Urinary bladder (tissue), 4 donors: Measurements from ENCODE around the gene IL1RAPL1. TPM values are rescaled to one million over a fixed set of nuclear protein-coding genes. Genes with fewer than 3 reads are reported as not detected.

Source experiments
- DNase-seq: peaks from one replicate; pipeline ENCODE4 v3.0.0-alpha.2; 2015; ENCODE audit errors: extremely low spot score
- H3K27ac ChIP-seq: one replicate; pipeline ENCODE4 v1.5.1; 2013; ENCODE audit warnings: low read depth, mild to moderate bottlenecking, moderate library complexity
- H3K36me3 ChIP-seq: one replicate; pipeline ENCODE4 v1.6.1; 2013; ENCODE audit warnings: mild to moderate bottlenecking, moderate library complexity; ENCODE audit not compliant: insufficient read depth
- H3K4me1 ChIP-seq: one replicate; pipeline ENCODE4 v1.6.1; 2013; ENCODE audit warnings: mild to moderate bottlenecking, moderate library complexity; ENCODE audit not compliant: insufficient read depth
- H3K4me3 ChIP-seq: one replicate; pipeline ENCODE4 v1.5.1; 2013; ENCODE audit warnings: low read depth, low read length
- WGBS: extraction: QIAGEN DNeasy Blood & Tissue Kit; methylation state at CpG from one replicate; pipeline ENCODE4 v1.1.7; 2013; 5-methylcytosine and 5-hydroxymethylcytosine counted together
- polyA plus RNA-seq: library from polyadenylated mRNA; stranded (reverse); fragments of 200-250 nt; gene quantifications from one replicate; pipeline ENCODE4 v1.2.3, GENCODE V29; 2013
- total RNA-seq: library from RNA; depleted of rRNA; stranded (reverse); fragments of >200 nt; gene quantifications from one replicate; pipeline ENCODE4 v1.2.3, GENCODE V29; 2014
- donor health status: healthy with polysubstance abuse.
- donor health status: healthy.

IL1RAPL1 gene
- total and polyA plus RNA-seq, 2 donors = 1.4 to 21.3 TPM

DNA sequence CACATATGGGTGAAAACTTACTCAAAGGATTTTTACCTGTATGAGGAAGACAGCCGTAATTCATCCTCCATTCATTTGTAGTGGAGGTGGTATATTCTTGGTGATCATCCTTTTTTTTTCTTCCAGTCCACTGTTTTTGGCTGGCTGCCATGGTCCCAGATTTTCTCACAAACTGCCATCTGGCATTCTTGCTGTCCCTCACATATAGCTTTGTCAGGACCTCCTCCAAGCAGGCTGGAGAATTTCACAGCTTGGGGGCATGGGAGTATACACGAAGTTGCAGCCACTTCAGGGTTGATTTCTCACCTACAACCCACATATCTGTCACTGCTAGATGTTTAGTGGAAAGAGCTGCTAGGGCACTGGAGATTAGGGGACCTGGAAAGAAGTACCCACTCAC lies 401.0 kb downstream of the IL1RAPL1 start:
- WGBS = 74% methylated on average over 2 of the region's 2 CpGs
- Histone ChIP-seq H3K27ac (no peak overlapping the region), H3K36me3 (no peaks in the 10 kb centered on the region), H3K4me3 (no peak overlapping the region), H3K4me1 (no peaks in the 10 kb centered on the region)
- no peak for DNase-seq

- no peak overlapping the region for H3K27ac ChIP-seq
- H3K4me1 ChIP-seq = no peaks in the 10 kb centered on the region
- H3K36me3 ChIP-seq = no peaks in the 10 kb centered on the region
- H3K4me3 ChIP-seq = no peak overlapping the region
- WGBS = 47% methylated on average over 1 of the region's 1 CpG
- peak; percentile 56 for DNase-seq
Measured at GRCh38 chrX:28997706-28998463, 410.6 kb downstream of the IL1RAPL1 start.

- Histone ChIP-seq H3K4me3 (no peak overlapping the region), H3K36me3 (no peaks in the 10 kb centered on the region), H3K4me1 (no peaks in the 10 kb centered on the region), H3K27ac (no peak overlapping the region)
- WGBS = 43% methylated on average over 3 of the region's 3 CpGs
- DNase-seq = no peak
Measured at GRCh38 chrX:28998609-28999135, 411.4 kb downstream of the IL1RAPL1 start.

DNA sequence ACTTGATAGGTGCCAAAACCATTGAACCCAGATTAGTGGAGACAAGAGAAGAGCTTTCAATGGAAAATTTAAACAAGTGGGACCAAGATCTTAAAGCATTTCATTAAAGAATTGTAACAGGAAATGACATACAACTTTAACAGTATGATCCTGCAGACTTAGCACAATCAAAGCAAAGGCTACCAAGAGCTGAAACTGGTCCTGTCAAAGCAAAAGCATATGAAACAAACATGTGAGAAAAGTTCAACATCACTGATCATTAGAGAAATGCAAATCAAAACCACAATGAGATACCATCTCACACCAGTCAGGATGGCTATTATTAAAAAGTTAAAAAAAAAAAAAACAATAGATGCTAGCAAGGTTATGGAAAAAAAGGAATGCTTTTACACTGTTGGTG lies 425.6 kb downstream of the IL1RAPL1 start:
- no peak for DNase-seq
- Histone ChIP-seq H3K4me3 (no peak overlapping the region), H3K27ac (no peak overlapping the region), H3K36me3 (no peaks in the 10 kb centered on the region), H3K4me1 (no peaks in the 10 kb centered on the region)

- Histone ChIP-seq H3K27ac (no peak overlapping the region), H3K4me1 (no peaks in the 10 kb centered on the region), H3K36me3 (no peaks in the 10 kb centered on the region), H3K4me3 (no peak overlapping the region)
- DNase-seq = no peak
Measured at GRCh38 chrX:29023207-29023606, 436.0 kb downstream of the IL1RAPL1 start.

- Histone ChIP-seq H3K27ac (no peak overlapping the region), H3K4me1 (no peaks in the 10 kb centered on the region), H3K4me3 (no peak overlapping the region), H3K36me3 (no peaks in the 10 kb centered on the region)
- DNase-seq = no peak
- 78% methylated on average over 2 of the region's 2 CpGs for WGBS
Measured at GRCh38 chrX:29024871-29025270, 437.6 kb downstream of the IL1RAPL1 start.

DNA sequence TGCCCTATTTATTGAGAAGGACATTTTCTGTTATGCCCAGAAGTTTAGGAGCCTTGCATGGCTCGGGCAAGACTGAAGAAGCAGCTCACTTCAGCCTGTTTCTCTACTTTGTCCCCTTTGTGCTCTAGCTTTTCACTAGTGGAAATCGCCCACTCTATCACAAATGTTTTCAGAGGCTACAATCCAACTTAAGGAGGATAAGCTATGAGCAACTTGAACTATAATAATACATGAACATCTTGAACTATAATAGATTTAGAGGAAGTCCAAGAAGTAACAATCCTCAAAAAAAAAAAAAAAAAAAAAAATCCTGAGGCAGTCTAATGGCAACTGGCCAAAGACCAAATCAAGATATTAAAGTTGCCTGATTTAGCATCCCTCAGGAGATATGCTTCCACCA lies 452.3 kb downstream of the IL1RAPL1 start:
- no peak overlapping the region for H3K27ac ChIP-seq
- no peak overlapping the region for H3K4me3 ChIP-seq
- no peak for DNase-seq
- no peaks in the 10 kb centered on the region for H3K36me3 ChIP-seq
- H3K4me1 ChIP-seq = no peaks in the 10 kb centered on the region
- WGBS = 75% methylated on average over 2 of the region's 2 CpGs

GRCh38 chrX:29040160-29040559 lies 452.9 kb downstream of the IL1RAPL1 start:
- DNase-seq = no peak
- Histone ChIP-seq H3K4me1 (no peaks in the 10 kb centered on the region), H3K27ac (no peak overlapping the region), H3K36me3 (no peaks in the 10 kb centered on the region), H3K4me3 (no peak overlapping the region)
- WGBS = 79% methylated on average over 1 of the region's 1 CpG

DNA sequence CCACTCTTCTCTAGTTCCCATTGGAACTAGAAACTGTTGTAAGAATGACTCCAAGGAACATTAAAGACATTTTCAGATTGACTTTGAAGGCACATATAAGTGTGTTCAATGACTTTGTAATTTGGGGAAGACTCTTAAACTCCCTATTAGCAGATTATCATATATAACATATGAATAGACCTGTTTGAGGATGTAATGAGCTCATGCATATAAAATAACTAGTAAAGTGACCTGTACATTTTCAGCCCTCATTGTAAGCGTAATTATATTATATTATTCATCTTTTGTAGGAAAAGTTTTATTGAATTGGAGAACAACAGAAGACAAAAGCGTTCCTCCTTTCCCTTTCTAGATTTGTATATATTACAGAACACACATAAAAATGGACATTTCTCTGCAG lies 455.1 kb downstream of the IL1RAPL1 start:
- Histone ChIP-seq H3K4me1 (no peaks in the 10 kb centered on the region), H3K36me3 (no peaks in the 10 kb centered on the region), H3K4me3 (no peak overlapping the region), H3K27ac (no peak overlapping the region)
- no peak for DNase-seq
- WGBS = 91% methylated on average over 2 of the region's 2 CpGs

GRCh38 chrX:29043746-29044145 lies 456.5 kb downstream of the IL1RAPL1 start:
- Histone ChIP-seq H3K4me3 (no peak overlapping the region), H3K36me3 (no peaks in the 10 kb centered on the region), H3K4me1 (no peaks in the 10 kb centered on the region), H3K27ac (no peak overlapping the region)
- 54% methylated on average over 3 of the region's 3 CpGs for WGBS
- DNase-seq = no peak

- H3K36me3 ChIP-seq = no peaks in the 10 kb centered on the region
- H3K4me3 ChIP-seq = no peak overlapping the region
- no peak for DNase-seq
- 83% methylated on average over 7 of the region's 7 CpGs for WGBS
- H3K4me1 ChIP-seq = no peaks in the 10 kb centered on the region
- H3K27ac ChIP-seq = no peak overlapping the region
Measured at GRCh38 chrX:29044423-29045184, 457.4 kb downstream of the IL1RAPL1 start.

- Histone ChIP-seq H3K27ac (no peak overlapping the region), H3K4me3 (no peak overlapping the region), H3K36me3 (no peaks in the 10 kb centered on the region), H3K4me1 (no peaks in the 10 kb centered on the region)
- no peak for DNase-seq
- 94% methylated on average over 2 of the region's 2 CpGs for WGBS
Measured at GRCh38 chrX:29065477-29065876, 478.2 kb downstream of the IL1RAPL1 start.

DNA sequence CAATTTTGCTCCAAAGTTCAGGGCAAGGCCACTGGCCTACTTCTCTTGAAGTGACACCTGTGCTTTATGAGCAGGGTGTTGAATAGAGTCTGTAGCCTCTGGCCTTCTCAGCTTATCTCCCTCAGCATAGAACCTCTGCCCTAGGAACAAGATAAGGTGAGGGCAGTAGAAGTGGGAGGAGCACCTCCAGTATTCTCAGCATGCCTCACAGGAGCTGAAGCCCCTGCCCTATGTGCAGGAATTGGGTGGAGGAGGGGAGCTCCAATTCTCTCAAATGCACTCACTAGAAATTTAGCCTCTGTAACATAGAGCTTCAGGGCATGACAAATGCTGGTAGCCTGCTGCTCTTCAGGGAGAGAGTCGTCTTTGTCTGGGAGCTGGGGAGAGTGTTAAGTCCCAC lies 479.3 kb downstream of the IL1RAPL1 start:
- Histone ChIP-seq H3K27ac (no peak overlapping the region), H3K4me1 (no peaks in the 10 kb centered on the region), H3K36me3 (no peaks in the 10 kb centered on the region), H3K4me3 (no peak overlapping the region)
- no peak for DNase-seq
- 72% methylated on average over 1 of the region's 1 CpG for WGBS

DNA sequence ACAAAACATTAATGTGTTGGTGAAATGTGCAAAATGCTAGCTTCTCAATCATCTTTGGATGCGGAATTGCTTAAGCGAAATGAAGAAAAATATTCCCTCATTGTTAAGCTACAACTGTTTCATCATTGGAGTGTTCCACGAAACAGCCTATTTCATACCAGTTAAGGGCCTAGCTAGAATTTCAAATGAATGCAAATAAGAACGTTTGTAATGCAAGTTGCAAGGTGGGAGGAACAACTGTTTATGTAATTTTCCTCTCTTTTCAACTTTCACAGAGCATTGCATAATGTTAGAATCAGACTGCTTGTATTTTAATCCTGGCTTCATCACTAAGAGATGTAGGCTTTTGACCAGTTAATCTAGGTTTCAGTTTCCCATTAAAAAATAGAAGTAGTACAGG lies 480.1 kb downstream of the IL1RAPL1 start:
- no peaks in the 10 kb centered on the region for H3K36me3 ChIP-seq
- no peaks in the 10 kb centered on the region for H3K4me1 ChIP-seq
- H3K4me3 ChIP-seq = no peak overlapping the region
- no peak for DNase-seq
- no peak overlapping the region for H3K27ac ChIP-seq
- WGBS = 80% methylated on average over 4 of the region's 4 CpGs
